ENCODE results near the gene ACSL5.
A peak's percentile ranks its signal among the peaks of the same experiment; 100 is the strongest.

Gene ACSL5

DNA sequence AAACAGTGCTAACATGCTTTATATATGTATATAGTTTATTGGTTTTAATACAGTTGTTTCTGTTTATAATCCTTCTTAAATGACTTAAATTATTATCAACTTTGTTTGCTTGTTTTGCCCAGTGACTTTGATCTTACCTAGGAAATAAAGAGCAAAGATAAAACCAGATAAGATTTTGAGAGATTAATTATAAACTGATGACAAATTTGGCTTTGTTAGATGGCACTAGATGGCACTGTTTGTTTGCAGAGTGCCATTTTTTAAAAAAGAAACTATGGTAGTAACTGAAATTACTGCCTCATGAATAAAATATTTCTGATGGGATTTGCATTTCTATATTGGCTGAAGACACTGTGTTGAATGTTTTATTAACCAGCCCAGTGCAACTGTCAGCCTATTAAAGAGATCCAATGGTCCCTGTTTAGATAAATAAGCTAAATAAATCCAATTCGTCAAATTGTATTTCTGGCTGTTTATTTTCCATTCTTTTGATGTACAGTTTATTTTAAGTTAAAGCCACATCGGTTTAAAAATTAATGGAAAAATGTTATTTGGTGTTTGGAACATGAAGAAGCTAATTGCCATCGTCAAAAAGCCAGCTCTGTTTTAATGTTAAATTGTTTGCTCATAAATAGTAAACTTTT, 101.8 kb downstream of the ACSL5 start:
- TF ChIP-seq, protein P1, sequence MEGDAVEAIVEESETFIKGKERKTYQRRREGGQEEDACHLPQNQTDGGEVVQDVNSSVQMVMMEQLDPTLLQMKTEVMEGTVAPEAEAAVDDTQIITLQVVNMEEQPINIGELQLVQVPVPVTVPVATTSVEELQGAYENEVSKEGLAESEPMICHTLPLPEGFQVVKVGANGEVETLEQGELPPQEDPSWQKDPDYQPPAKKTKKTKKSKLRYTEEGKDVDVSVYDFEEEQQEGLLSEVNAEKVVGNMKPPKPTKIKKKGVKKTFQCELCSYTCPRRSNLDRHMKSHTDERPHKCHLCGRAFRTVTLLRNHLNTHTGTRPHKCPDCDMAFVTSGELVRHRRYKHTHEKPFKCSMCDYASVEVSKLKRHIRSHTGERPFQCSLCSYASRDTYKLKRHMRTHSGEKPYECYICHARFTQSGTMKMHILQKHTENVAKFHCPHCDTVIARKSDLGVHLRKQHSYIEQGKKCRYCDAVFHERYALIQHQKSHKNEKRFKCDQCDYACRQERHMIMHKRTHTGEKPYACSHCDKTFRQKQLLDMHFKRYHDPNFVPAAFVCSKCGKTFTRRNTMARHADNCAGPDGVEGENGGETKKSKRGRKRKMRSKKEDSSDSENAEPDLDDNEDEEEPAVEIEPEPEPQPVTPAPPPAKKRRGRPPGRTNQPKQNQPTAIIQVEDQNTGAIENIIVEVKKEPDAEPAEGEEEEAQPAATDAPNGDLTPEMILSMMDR (IDR thresholded peaks at IDR 0.05; ENCODE audit: insufficient read depth, low read depth, low read length, missing control alignments): peak; percentile 18
- H3K4me3 ChIP-seq (ENCODE audit: low read depth, low read length): no peak overlapping the region
- DNase-seq (ENCODE audit: low read depth): no peak

Measured in GM12865 (cell line).